ENCODE results near the gene NOVA2.

Gene NOVA2

DNA sequence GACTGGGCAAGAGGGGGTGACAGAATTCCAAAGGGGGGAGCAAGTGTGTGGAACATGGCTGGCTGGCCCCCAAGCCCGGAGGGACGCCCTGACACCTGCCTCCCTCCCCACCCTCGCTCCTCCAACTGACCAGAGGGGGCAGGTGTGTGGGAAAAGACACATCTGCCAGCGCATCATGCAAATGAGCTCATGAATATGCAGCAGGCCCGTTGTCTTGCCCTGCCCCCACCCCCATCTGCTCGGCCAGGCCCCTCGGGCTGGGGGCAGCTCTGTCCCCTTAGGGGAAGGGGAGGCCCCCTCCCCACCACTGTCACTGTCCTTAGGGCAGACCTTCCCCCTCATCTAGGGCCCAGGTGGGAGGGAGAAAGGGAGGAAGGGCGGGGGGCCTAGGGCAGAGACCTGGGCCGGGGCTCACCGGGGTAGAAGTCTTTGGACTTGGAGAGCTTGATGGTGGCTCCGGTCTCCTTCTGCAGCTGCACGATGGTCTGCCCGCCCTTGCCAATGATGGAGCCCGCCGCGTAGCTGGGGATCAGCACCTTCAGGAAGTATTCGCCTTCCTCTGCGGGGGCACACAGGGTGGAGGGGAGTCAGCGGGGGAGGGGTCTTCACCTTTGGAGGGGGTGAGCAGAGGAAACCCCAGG, 12.9 kb downstream of the NOVA2 start:
- no peak for DNase-seq

DNA sequence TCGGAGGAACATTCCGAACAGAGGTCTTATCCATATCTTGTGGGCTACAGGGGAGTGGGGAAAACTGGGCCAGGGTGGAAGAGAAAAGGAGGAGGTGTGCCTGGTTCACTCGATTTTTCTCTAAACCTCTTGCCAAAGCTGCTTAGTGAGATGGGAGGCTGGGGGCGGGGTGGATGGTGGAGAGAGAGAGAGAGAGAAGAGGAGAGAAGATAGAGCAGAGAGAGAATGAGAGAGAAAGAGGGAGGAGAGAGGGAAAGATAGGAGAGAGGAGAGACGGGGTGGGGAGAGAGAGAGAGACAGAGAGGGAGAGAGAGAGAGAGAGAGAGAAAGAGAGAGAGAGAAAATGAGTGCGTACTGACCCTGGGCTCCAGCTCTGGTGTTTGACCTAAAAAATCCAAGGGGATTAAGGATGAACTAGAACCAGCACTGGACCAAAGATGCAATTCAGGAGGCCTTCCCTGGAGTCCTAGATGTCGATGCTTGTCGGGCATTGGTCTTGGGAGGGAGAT, 14.1 kb downstream of the NOVA2 start:
- DNase-seq, result no peak

DNA sequence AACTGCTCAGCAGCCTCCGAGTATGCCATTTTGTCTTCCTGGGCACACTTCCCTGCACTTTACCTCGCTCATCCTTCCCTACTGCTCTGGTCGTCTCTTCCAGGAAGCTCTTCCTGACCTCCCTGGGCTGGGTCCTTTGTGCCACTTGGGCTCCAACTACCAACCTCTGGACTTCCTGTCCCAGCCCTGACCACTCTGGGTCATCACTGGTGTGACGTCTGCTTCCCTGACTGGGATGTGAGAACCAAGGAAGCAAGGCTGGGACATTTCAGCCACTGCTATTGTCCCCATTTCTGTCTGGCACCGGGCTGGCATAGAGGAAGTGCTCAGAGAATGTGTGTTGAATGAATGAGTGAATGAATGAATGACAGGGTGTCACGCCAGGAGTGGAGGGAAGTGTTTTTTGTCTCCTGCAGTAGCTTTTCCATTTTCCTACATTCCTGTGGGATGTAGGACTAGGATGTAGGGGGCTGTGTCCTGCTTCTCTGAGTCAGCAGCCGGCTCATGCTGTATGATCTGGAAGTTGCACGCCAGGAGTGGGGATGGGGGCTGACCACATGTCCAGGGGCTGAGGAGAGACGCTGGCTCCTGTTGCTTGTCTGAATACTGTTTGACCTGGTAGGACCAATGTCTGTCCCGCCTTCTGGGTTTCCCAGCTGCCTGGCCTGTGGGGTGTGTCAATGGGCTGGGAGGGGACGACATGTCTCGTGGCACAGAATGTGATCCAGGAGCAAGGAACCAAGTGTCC, 14.7 kb downstream of the NOVA2 start:
- no peak for DNase-seq

DNA sequence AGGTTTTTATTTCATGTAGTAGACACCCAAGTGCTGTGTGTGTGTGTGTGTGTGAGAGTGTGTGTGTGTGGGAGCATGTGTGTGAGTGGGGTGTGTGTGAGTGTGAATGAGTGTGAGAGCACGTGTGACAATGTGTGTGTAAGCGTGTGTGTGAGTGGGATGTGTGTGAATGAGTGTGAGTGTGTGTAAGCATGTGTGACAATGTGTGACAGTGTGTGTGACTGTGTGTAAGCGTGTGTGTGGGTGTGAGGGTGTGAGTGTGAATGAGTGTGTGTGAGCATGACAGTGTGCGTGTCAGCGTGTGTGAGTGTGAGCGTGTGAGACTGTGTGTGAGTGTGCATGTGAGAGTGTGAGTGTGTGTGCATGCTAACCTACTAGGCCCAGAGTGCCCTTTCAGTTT, 15.3 kb downstream of the NOVA2 start:
- no peak for DNase-seq

DNA sequence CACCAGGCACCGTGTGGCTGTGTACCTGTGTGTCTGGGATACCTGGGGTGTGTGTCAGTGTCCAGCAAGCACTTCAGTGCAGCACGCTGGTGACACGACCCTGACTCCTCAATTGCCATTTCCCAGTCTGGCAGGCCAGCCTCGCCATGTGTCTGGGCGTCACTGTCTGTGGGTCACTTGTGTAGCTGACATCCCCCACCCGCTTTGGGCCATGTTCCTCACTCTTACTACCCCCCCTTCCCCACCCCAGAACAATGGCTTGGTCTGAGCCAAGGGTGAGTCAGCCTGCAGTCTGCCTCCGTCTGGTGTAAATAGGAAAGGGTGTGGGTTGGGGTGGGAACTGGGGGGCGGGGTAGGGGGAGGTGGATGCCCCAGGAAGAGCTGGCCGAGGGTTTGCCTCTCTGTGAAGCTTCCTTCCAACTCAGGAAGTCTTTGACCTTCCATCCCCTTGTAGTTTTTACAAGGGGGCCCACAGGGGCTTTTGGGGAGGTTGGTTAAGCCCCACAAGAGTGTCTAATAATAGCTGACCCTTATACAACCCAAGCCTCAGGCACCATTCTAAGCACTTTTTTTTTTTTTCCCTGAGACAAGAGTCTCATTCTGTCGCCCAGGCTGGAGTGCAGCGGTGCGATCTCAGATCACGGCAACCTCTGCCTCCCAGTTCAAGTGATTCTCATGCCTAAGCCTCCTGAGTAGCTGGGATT, 17.6 kb downstream of the NOVA2 start:
- DNase-seq, result no peak

DNA sequence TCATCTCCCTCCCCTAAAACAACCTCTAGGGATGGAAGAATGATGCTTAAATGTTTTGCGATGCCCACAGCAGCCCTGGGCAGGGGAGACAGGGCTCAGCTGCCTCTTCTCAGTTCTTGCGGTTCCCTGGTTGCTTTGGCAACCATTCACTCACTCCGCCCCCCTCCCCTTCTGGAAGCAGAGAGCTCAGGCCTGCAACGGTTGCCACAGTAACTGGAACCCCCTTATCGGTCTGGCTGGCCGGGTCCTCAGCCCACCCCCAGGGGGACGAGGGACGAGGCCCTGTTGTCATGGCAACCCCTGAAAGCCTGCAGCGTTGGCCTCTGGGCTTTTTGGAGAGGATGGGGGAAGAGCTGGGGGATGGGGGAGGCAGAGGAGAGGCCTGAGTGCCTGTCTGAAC, 19.5 kb downstream of the NOVA2 start:
- no peak for DNase-seq

DNA sequence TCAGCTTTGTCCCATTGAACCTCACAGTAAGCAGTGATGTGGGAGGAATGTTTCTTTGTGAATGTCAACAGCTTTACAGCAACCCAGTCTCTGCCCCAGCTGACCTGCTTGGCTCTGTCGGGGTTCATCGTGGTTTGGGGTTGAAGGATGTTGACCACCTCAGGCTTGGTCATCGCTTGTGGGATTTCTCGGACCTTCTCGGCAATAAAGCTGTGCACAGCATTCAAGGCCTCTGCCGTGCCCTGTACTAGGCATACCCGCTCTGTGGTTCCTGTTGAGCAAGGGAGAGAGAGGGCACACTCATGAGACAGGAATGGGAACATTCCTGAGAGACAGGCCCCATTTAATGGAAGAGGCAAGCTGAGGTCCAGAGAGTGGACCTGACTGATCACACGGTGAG, 20.0 kb downstream of the NOVA2 start:
- DNase-seq, result no peak

DNA sequence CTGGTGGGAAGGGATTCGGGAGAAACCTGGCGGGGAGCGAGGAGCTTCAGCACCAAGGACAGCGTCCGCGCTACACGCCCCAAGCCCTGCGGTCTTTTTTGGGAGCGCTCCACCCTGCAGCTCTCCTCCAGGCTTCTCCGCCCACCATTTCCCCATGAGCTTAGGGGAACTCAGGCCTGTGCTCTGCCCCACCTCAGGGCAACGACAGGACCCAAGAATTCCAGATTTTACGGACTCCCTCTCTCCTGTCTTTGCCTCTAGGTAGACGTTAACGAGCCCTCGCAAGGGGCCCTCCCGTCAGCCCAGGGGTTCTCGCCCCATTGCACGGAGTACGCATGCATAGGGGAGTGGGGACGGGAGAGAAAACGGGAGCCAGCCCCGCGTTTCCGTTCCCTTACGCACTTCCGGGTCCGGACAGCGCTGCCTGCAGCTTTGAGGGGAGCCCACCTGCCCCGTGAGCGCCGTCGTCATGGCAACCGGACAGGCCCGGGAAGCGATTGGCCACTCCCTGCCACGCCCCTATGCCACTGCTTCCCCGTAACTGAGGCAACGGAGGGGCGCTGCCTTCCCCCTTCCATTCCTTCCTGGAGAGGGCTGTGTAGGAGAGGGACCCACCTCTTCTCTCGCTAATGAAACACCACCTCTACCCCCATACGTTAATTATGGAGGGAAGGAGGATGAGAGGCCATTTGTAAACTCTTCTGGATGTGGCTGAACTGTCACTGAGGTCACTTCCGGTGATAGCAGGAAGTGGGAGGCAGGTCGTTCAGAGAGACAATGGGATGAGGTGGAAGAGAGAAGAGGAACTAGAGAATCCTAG, 20.8 kb downstream of the NOVA2 start:
- no peak for DNase-seq

DNA sequence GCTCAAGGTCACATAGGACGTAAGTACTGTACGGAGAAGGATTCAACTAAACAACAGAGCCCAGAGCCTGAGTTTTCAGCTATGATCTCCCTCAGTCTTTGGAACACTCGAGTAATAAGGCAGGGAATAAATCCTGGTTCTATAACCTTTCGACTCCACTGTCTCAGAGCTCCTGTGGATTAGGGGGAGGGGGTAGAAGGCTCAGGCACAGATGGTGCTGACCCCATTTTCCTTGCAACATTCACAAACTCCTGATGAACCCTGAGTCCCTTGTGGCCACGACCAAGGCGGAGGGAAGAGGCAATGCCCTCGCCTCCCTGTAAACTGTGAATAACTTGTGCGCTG, 21.4 kb downstream of the NOVA2 start:
- no peak for DNase-seq

DNA sequence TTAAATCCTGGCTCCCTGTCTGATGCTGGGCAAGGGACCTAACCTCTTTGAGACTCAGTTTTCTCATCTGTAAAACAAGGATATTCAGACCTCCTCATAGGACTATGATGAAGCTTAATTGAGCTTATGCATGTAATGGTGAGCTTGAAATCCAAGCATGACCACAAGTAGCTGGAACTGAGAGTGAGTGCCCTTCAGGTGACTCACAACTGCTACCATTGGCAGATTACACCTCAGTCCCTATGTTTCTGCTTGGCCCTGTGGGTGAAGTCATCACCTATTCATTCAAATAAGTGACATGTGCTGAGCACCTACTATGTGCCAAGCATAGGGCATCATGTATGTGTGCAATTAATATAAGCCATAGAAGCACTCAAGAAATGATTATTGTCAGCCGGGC, 25.7 kb downstream of the NOVA2 start:
- DNase-seq, result no peak

DNA sequence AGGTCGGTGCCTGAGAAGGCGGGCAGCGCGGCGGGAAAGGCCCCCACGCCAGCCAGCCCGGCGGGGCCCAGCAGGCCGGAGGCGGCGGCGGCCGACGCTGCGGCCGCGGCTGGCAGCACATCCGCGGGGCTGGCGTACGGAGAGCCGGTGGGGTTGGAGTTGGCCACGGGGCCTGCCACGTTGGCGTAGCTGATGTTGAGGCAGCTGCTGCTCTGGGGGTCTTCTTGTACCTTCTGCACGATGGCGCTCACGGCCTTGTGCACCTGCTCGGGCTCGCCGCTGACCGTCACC, 33.2 kb downstream of the NOVA2 start:
- DNase-seq, result no peak

DNA sequence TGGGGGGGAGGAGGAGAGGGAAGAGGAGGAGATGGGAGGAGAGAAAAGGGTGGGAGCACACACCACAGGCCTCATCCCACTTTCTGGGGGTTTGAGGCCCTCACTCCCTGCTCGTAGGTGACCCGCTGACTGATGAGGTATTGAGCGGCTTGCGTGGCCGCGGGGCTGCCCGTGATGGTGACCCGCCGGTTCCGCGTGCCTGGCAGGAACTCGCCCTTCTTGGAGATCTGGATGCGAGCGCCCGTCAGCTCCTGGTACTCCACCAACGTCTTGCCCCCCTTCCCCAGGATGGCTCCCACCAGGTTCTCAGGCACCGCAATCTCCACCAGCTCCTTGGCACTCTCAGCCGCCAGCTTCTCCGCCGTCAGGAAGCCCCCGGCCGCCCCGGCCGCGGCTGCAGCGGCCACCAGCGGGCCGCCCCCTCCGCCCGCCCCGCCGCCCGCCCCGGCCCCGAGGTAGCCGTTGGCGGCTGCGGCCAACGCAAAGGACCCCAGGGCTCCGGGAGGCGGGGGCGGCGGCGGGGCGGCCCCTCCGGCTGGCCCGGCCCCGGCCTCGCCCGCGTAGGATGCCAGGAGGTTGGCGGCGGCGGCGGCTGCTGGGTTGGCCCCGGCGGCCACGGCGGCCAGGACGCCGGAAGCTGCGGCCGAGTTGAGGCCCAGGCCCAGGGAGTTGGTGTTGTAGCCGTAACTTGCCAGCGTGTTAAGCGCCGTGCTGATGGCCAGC, 33.7 kb downstream of the NOVA2 start:
- DNase-seq, result no peak

DNA sequence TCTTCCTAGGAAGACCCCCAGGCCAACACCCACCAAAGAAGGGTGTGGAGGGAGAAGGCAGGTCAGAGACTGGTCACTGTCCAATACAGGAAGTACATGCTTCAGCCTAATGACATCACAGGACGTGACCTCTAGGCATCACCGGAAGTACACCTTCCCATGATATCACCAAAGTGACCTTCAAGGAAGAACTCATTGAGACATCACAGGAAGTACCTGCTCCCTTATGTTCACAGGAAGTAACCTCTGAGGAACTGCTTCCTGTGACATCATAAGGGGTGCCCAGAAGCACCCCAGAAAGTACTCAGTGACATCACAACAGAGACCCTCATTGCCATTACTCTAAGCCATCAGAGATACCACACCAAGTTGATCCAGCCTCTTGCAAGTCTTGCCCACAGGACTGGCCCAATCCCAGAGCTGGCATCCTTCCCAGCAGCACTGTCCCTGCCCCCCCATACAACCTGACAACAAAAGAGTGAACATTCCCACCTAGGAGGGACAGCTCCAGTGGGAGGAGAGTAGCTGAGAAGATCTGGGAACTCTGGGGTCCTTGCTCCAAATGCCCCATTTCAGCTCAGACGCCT, 34.8 kb downstream of the NOVA2 start:
- no peak for DNase-seq

DNA sequence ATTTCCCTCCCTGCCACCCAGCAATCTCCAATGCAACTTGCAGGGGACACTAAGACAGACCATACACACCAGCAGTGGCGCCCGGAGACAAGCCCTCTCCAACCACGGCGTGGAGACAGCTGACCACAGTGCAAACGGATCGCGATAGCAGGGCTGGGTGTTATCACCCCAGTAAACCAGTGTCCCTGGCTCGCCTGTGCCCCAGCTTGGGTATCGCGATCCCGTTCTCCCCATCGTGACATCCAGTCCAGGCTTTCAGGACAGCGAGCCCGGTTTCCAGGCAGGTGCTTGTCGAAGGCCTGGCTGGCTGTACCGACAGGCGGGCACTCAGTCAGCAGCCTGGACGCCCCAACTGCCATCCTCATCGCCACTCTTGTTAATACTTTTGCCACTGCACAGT, 38.4 kb downstream of the NOVA2 start:
- DNase-seq, result no peak

DNA sequence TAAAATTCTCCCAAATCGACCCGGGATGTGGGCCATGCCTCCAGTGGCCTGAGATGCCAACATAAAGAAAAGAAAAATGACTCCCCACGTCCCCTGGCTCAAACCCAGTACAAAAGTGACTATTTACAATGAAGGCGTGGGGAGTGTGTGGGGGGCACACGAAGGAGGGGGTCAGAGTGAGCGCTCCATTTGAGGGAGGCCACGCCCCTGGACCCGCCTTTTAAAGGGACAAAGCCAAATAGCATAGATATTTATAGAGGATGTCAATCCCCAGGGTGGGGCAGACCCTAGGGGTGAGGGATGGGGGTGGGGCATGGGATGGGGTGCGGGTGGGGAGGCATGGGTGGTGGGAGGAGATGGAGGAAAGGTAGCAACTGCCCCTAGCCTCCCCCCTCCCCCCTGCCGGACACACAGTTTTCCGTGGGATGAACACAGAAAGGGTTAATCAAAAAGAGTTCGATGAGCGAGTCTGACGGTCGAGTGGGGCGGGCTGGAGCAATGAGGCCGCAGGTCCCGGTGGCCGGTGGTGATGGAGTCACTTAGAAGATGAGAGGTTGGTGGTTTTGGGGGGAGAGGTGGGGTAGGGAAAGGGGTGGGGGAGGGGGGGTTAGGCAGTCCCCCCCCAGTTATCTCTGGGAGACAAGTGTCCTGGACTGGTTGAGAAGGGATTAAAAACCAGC, 39.0 kb downstream of the NOVA2 start:
- no peak for DNase-seq

DNA sequence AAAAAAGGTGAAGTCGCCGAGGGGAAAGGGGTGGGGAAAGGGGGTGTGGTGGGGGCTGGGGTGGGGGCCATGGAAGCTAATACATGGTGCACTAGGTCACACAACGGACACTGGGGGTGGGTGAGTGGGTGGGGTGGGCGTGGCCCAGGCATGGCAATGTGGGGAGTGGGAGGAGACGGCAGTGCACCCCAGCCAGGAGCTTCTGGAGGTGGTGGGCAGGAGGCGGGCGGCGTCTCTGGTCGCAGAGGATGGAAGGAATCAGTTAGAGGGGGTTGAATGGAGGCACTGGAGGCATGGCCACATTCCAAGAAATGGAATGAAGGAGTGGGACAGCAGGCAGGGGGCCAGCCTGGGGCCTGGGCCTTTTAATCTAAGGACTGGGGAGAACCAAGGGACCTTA, 39.9 kb downstream of the NOVA2 start:
- DNase-seq, result no peak

DNA sequence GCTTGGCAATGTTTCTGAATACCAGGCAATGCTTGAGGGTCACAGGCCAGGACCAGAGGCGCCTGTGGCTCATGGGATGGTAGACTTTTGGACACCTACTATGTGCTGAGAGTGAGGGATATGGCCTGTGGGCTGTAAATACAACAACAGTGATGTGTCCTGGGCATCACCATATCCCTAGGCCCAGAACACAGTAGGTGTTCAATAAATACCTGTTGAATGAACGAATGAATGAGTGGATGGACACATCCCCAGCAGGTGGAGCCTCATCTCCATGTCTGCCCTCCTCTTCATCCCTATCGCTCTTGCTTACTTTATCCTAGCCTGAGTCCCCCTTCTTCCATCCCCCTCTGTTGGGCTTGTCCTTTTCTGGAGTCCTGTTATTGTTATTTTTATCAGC, 42.6 kb downstream of the NOVA2 start:
- no peak for DNase-seq

DNA sequence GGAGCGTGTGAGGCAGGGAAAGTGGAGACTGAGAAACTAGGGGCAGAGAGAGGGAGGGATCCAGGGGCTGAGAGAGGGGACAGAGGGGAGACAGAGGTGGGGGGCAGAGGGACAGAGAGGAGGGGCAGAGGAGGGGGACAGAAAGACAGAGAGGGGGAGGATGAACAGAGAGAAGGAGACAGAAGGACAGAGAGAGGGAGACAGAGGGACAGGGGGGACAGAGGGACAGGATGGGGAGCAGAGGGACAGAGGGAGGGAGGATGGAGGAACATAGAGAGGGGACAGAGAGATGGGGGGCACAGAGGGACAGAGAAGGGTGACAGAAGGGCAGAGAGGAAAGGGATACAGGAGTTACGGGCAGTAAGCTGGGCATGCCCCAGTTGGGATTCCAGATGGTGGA, 44.4 kb downstream of the NOVA2 start:
- no peak for DNase-seq

DNA sequence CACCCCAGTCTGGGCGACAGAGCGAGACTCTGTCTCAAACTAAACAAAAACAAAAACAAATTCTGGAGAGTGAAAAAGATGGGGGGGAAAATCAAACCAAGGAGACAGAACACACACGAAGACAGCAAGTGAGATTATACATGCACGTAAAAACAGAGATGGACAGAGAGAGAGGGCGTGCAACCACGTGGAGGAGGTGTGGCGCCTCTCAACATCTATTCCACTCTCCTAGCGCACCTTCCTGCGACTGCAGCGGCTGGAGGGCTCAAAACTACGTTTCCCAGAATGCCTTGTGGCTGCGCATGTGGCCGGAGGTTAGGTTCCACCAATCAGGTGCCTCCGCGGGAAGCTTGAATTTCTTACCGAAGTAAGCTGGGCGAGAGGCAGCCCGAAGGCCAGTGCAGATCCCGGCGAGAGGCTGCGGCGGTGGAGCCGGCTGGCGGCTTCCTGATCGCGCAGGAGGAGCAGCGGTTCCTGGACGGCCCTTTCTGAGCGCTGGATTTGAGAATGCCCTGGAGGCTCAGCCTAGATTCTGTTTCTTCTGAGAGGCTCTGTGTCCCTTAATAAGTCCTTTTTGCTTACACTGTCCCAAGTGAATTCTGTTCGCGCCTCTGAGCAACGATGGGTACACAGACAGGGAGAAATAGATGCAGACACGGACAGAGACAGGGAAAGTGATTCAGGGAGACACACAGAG, 46.0 kb downstream of the NOVA2 start:
- DNase-seq, result no peak

DNA sequence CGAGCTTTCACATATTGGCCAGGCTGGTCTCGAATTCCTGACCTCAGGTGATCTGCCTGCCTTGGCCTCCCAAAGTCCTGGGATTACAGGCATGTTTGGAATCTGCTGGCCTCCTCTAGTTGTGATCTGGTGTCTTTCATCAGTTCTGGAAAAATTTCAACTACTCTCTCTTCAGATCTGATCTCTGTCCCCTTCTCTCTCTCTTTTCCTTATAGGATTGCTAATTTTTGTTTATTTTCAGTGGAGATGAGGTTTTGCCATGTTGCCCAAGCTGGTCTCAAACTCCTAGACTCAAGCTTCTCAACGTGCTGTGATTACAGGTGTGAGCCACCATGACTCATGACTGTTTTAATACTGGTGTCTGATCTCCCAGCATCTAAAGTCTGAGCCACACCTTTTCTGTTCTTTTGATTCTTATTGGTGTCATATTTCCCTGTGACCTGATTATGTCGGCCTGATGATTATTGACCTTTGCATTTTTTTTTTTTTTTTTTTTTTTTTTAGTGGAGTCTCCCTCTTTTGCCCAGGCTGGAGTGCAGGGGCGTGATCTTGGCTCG, 48.7 kb downstream of the NOVA2 start:
- DNase-seq, result no peak

DNA sequence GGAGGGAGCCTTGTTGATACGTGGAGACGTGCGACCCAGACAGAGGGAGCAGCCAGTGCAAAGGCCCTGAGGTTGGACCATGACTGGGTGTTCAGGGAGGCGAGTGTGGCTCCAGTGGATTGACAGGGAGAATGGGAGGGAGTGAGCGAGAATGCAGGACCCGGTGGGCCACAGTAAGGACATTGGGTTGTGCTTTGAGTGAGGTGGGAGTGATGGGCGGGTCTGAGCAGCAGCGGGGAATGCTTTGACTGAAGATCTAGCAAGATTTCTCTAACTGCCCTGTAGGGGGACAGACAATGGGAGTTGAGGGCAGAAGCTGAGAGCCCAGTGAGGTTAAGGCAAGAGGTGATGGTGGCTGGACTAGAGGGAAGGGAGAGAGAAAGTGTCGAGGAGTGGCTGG, 51.4 kb downstream of the NOVA2 start:
- DNase-seq, result no peak
